NB4 (cell line): ENCODE results near the gene ROR2.

Source experiments
- CTCF ChIP-seq: IDR thresholded peaks from one replicate; pipeline ENCODE4 v1.5.1; 2012; ENCODE audit warnings: low read depth, low read length
- MYC ChIP-seq: IDR thresholded peaks from 2 replicates; pipeline ENCODE4 v1.6.1; 2011; ENCODE audit warnings: low read depth, low read length
- POLR2A ChIP-seq: IDR thresholded peaks from 2 replicates; pipeline ENCODE4 v1.6.1; 2011; ENCODE audit warnings: mild to moderate bottlenecking; ENCODE audit not compliant: insufficient read length; ENCODE audit errors: extremely low read depth

- no peak for TF ChIP-seq CTCF
- no peak for TF ChIP-seq MYC
- no peak for TF ChIP-seq POLR2A
These were observed 13.0 kb downstream of the ROR2 start for GRCh38 chr9:91937056-91937455.
